ENCODE measurements around the gene TPI1.

DNA sequence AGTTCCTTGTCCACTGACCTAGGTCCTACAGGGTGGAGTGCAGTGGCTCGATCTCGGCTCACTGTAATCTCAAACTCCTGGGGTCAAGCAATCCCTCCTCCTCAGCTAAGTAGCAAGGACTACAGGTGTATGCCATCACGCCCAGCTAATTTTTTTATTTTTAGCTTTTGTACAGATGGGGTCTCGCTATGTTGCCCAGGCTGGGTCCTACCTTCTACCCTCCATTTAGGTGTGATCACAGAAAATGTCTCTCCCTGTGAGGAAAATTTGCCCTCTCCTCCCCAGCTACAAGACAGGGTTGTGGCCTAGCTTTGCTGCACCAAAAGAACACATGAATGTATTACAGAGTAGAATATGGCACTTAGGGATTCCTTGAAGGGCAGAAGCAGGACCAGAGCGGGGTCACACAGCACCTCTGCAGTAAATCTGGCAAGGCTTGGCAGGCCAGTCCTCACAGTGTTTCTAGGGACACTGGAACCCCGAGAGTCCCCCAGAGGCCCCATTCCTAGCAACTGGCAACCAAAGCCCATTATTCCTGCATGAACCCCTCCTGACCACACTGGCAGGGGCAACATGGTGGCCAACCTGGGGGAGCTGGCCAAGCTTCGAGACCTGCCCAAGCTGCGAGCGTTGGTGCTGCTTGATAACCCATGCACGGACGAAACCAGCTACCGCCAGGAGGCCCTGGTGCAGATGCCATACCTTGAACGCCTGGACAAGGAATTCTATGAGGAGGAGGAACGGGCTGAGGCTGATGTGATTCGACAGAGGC is 45.0 kb downstream of the TPI1 start:
- TF ChIP-seq USF2 (CRISPR knock-in tag; IDR thresholded peaks at IDR 0.05) = no peak
- TF ChIP-seq, protein P1, sequence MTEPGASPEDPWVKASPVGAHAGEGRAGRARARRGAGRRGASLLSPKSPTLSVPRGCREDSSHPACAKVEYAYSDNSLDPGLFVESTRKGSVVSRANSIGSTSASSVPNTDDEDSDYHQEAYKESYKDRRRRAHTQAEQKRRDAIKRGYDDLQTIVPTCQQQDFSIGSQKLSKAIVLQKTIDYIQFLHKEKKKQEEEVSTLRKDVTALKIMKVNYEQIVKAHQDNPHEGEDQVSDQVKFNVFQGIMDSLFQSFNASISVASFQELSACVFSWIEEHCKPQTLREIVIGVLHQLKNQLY (CRISPR knock-in tag; IDR thresholded peaks at IDR 0.05) = no peak
- TF ChIP-seq CREM (CRISPR knock-in tag; IDR thresholded peaks at IDR 0.05) = no peak
- TF ChIP-seq CTCF (IDR thresholded peaks at IDR 0.05) = no peak
- no peak for TF ChIP-seq IRF1 (CRISPR knock-in tag; IDR thresholded peaks at IDR 0.05)
- no peak for TF ChIP-seq RORB (CRISPR knock-in tag; IDR thresholded peaks at IDR 0.05)
- no peak for TF ChIP-seq FOXJ3 (CRISPR knock-in tag; IDR thresholded peaks at IDR 0.05; ENCODE audit: borderline replicate concordance)
- TF ChIP-seq, protein P2, sequence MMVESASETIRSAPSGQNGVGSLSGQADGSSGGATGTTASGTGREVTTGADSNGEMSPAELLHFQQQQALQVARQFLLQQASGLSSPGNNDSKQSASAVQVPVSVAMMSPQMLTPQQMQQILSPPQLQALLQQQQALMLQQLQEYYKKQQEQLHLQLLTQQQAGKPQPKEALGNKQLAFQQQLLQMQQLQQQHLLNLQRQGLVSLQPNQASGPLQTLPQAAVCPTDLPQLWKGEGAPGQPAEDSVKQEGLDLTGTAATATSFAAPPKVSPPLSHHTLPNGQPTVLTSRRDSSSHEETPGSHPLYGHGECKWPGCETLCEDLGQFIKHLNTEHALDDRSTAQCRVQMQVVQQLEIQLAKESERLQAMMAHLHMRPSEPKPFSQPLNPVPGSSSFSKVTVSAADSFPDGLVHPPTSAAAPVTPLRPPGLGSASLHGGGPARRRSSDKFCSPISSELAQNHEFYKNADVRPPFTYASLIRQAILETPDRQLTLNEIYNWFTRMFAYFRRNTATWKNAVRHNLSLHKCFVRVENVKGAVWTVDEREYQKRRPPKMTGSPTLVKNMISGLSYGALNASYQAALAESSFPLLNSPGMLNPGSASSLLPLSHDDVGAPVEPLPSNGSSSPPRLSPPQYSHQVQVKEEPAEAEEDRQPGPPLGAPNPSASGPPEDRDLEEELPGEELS (CRISPR knock-in tag; IDR thresholded peaks at IDR 0.05) = no peak
- TF ChIP-seq, protein P3, sequence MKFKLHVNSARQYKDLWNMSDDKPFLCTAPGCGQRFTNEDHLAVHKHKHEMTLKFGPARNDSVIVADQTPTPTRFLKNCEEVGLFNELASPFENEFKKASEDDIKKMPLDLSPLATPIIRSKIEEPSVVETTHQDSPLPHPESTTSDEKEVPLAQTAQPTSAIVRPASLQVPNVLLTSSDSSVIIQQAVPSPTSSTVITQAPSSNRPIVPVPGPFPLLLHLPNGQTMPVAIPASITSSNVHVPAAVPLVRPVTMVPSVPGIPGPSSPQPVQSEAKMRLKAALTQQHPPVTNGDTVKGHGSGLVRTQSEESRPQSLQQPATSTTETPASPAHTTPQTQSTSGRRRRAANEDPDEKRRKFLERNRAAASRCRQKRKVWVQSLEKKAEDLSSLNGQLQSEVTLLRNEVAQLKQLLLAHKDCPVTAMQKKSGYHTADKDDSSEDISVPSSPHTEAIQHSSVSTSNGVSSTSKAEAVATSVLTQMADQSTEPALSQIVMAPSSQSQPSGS (CRISPR knock-in tag; IDR thresholded peaks at IDR 0.05; ENCODE audit: borderline replicate concordance, low read depth) = no peak

Measured in WTC11 (cell line).